Breast epithelium (tissue), 4 donors: ENCODE data around the gene TRIP4. TPM values are rescaled to one million over a fixed set of nuclear protein-coding genes. Genes with fewer than 3 reads are reported as not detected.
A peak's percentile ranks its signal among the peaks of the same experiment; 100 is the strongest.

Experiments used
- DNase-seq, 2 donors: peaks; one replicate each; pipeline ENCODE4 v3.0.0-alpha.2; 2019; ENCODE audit warnings: low spot score in 2 of 2
- H3K27ac ChIP-seq, 2 donors: fragments of 200-600 bp; sonication (generic) in 1 of 2; one replicate each; pipeline ENCODE4 v1.5.1; 2016 to 2019; ENCODE audit warnings: mild to moderate bottlenecking in 1 of 2
- H3K27me3 ChIP-seq, 2 donors: fragments of 200-600 bp; sonication (generic) in 1 of 2; one replicate each; pipeline versions ENCODE4 v1.5.1 to v1.6.0; 2017 to 2019; ENCODE audit warnings: control low read depth in 1 of 2, mild to moderate bottlenecking in 1 of 2
- H3K36me3 ChIP-seq: fragments of 200-600 bp; one replicate; pipeline ENCODE4 v1.5.1; 2019
- H3K4me1 ChIP-seq, 2 donors: fragments of 200-600 bp; sonication (generic); one replicate each; pipeline ENCODE4 v1.5.1; 2016 to 2019; ENCODE audit warnings: control low read depth in 1 of 2
- H3K4me3 ChIP-seq, 3 donors: fragments of 200-600 bp; sonication (generic); 1 replicate in 2 of 3; 2 replicates in 1 of 3; pipeline ENCODE4 v1.5.1; 2016 to 2019; ENCODE audit warnings: mild to moderate bottlenecking in 3 of 3, moderate library complexity in 2 of 3
- H3K9me3 ChIP-seq, 2 donors: fragments of 200-600 bp; sonication (generic) in 1 of 2; one replicate each; pipeline ENCODE4 v1.5.1; 2016 to 2019; ENCODE audit warnings: control low read depth in 1 of 2
- POLR2A ChIP-seq: fragments of 450-650 bp; IDR thresholded peaks from one replicate; pipeline ENCODE4 v1.6.1; 2016; ENCODE audit warnings: antibody characterized with exemption, mild to moderate bottlenecking, moderate library complexity
- POLR2AphosphoS5 ChIP-seq, 3 donors: sonication (generic); formaldehyde crosslinking; IDR thresholded peaks; one replicate each; pipeline ENCODE4 v1.6.1; 2017; ENCODE audit warnings: antibody characterized with exemption in 3 of 3
- intact Hi-C: fragments of 100-400 bp; cut with DNase I; formaldehyde crosslinking; loops from one replicate; pipeline ENCODE4 v1.15.1; 2023; ENCODE audit warnings: low total_unique reads
- total RNA-seq, 3 donors: library from RNA; depleted of rRNA; stranded (reverse); fragments of >200 nt; gene quantifications; one replicate each; pipeline ENCODE4 v1.1.0, GENCODE V29; 2016
- TF ChIP-seq, protein P1 (sequence below), 3 donors: fragments of 450-650 bp; IDR thresholded peaks; one replicate each; pipeline ENCODE4 v1.5.1; 2016 to 2017; ENCODE audit warnings: antibody characterized with exemption in 3 of 3, mild to moderate bottlenecking in 3 of 3, moderate library complexity in 3 of 3

The TRIP4 gene
- total RNA-seq, 3 donors from 2014 or later: 11.8 to 17.1 (median 16.1) TPM

DNA sequence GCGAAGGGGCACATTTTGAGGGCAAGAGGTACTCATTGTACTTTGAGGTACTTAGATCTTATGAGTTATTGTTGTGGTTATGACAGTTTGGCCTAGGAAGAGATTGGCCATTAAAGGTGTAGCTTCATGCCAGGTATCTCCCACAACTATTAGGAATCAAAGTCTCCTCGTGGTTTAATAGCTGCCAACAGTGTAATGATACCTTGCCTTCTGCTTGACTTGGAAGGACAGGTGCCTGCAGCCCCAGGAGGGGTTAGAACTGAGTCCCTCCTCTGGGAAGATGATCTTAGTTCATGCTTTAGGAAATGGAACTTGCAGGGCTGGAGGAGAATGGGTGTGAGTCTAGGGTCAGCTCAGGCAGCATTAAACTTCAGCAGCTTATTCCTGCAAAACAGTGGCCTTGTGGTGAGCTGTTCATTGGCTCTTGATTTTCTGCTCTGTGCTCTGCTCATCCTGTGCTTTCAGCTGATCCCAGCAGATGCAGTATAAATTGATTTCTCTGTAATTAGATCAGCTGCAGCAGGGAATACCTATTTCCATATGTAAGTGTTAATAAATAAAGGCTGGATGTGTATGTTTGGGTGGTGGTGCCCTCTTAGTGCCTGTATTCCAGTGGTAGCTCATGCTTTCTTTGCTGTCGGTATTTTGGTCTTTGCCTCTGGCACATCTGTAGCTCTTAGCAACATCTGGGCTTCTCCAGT, 113.2 kb downstream of the TRIP4 start:
- no peak for DNase-seq
- peaks cover 7 to 10% of the 10 kb centered on the region in 2 donors for H3K4me1 ChIP-seq
- H3K9me3 ChIP-seq: no peaks in the 10 kb centered on the region
- TF ChIP-seq POLR2AphosphoS5 (IDR thresholded peaks at IDR 0.05) (no peak), POLR2A (no peak)
- TF ChIP-seq, protein P1, sequence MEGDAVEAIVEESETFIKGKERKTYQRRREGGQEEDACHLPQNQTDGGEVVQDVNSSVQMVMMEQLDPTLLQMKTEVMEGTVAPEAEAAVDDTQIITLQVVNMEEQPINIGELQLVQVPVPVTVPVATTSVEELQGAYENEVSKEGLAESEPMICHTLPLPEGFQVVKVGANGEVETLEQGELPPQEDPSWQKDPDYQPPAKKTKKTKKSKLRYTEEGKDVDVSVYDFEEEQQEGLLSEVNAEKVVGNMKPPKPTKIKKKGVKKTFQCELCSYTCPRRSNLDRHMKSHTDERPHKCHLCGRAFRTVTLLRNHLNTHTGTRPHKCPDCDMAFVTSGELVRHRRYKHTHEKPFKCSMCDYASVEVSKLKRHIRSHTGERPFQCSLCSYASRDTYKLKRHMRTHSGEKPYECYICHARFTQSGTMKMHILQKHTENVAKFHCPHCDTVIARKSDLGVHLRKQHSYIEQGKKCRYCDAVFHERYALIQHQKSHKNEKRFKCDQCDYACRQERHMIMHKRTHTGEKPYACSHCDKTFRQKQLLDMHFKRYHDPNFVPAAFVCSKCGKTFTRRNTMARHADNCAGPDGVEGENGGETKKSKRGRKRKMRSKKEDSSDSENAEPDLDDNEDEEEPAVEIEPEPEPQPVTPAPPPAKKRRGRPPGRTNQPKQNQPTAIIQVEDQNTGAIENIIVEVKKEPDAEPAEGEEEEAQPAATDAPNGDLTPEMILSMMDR (IDR thresholded peaks at IDR 0.05): no peak
- H3K27me3 ChIP-seq: no peaks in the 10 kb centered on the region
- H3K27ac ChIP-seq: no peak overlapping the region
- H3K4me3 ChIP-seq: no peak overlapping the region
- H3K36me3 ChIP-seq: no peaks in the 10 kb centered on the region
- intact Hi-C loops: no loop called here

DNA sequence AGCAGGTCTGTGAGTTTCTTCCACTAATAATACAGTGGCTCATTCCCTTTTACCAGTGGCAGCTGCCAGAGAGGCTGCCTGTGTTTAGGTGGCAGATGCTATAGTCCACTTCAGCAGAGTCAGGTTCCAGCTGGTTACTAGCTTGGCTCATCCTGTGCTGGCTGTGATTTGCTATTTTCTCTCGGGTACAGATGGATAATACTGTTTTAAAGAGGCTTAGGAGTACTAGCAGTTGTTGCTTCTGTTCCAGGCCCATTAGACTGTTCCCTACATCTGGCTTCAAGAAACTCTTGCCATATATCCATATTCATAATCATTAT, 113.7 kb downstream of the TRIP4 start:
- no peak overlapping the region for H3K27ac ChIP-seq
- peaks cover 7 to 10% of the 10 kb centered on the region in 2 donors for H3K4me1 ChIP-seq
- DNase-seq: no peak
- H3K4me3 ChIP-seq: no peak overlapping the region
- no peaks in the 10 kb centered on the region for H3K27me3 ChIP-seq
- H3K9me3 ChIP-seq: no peaks in the 10 kb centered on the region
- H3K36me3 ChIP-seq: no peaks in the 10 kb centered on the region
- intact Hi-C loops: no loop called here
- TF ChIP-seq POLR2AphosphoS5 (IDR thresholded peaks at IDR 0.05): no peak

DNA sequence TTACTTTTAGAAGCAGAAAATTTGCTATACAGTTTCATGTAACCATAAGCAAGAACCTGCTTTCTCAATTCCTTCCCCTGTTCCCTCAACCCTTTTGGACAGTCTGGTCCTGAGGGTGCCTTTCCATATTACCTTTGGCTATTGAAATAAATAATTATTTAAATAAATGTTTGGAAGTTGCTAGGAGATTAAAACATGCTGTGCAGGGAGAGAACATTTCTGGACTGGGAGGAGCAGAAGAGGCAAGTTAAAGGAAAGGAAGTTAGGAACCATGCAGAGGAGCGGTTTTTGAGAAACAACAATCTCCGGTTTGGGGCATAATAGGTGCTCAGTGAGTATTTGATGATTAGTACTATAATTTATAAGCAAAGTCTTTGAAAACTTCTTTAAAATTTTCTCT, 114.5 kb downstream of the TRIP4 start:
- Histone ChIP-seq H3K36me3 (no peaks in the 10 kb centered on the region), H3K27me3 (no peaks in the 10 kb centered on the region), H3K9me3 (no peaks in the 10 kb centered on the region), H3K4me1 (peaks cover 7 to 10% of the 10 kb centered on the region in 2 donors), H3K27ac (no peak overlapping the region), H3K4me3 (no peak overlapping the region)
- intact Hi-C loops: no loop called here
- no peak for DNase-seq
- TF ChIP-seq, protein P1 (IDR thresholded peaks at IDR 0.05): no peak
- TF ChIP-seq POLR2A (no peak), POLR2AphosphoS5 (IDR thresholded peaks at IDR 0.05) (no peak)

DNA sequence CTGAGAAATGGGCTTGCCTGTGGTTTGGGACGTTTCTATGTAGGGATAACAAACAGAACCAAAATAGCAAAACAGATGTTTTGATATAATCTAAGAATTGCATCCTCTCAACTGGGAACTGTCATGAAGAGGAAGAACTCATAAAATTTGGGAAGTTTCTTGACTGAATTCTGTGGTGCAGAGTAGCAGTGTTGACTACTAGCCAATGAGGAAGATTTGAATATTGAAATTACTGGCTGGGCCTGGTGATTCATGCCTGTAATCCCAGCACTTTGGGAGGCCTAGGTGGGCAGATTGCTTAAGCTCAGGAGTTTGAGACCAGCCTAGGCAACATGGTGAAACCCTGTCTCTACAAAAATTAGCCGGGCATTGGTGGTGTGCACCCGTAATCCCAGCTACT, 114.9 kb downstream of the TRIP4 start:
- Histone ChIP-seq H3K27me3 (no peaks in the 10 kb centered on the region), H3K9me3 (no peaks in the 10 kb centered on the region), H3K27ac (peak overlapping the region; percentile 58 to 65), H3K4me1 (peaks cover 7 to 10% of the 10 kb centered on the region in 2 donors), H3K36me3 (no peaks in the 10 kb centered on the region), H3K4me3 (no peak overlapping the region)
- no peak for DNase-seq
- intact Hi-C loops: no loop called here
- TF ChIP-seq POLR2A (no peak), POLR2AphosphoS5 (IDR thresholded peaks at IDR 0.05) (no peak)
- TF ChIP-seq, protein P1 (IDR thresholded peaks at IDR 0.05): no peak

DNA sequence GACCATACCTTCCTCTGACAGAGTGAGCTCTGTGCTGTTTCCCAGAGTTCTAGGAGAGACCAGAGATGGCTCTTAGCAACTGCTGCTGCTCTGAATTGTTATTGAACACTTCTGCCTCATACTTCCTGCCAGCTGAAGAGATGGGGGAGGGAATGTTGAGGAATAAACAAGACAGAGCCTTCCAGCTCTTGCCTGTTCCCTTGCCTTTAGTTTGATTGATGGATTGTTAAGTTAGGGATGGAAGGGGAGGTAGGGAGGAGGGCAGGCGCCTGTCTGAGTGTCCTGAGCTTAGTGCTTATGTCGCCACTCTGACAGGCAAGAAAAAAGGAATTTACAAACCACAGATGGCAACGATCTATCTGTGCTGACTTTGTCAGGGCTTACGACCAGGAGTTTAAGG, 115.6 kb downstream of the TRIP4 start:
- H3K27ac ChIP-seq: peak overlapping the region; percentile 58 to 65
- intact Hi-C loops: no loop called here

More for the DNA sequence above, 115.6 kb downstream of the TRIP4 start:
- DNase-seq: no peak
- H3K36me3 ChIP-seq: no peaks in the 10 kb centered on the region
- TF ChIP-seq POLR2A: no peak
- no peak for TF ChIP-seq POLR2AphosphoS5 (IDR thresholded peaks at IDR 0.05)
- TF ChIP-seq, protein P1 (IDR thresholded peaks at IDR 0.05): no peak
- no peaks in the 10 kb centered on the region for H3K27me3 ChIP-seq
- no peaks in the 10 kb centered on the region for H3K9me3 ChIP-seq
- H3K4me3 ChIP-seq: no peak overlapping the region
- H3K4me1 ChIP-seq: peaks cover 7 to 10% of the 10 kb centered on the region in 2 donors
